GM19463 (cell line): Measurements from ENCODE around the gene SORCS2.

ENCODE experiments used
- ATAC-seq: cut with Tn5 transposase; IDR thresholded peaks from one replicate; pipeline ENCODE4 v1.9.1; 2021; ENCODE audit warnings: mild to moderate bottlenecking, moderate library complexity; ENCODE audit not compliant: unreplicated experiment

SORCS2 gene

GRCh38 chr4:7365462-7366179 lies 173.3 kb downstream of the SORCS2 start:
- ATAC-seq = no peak

- no peak for ATAC-seq
Measured at GRCh38 chr4:7366180-7366945, 174.0 kb downstream of the SORCS2 start.

- ATAC-seq = no peak
Measured at GRCh38 chr4:7366954-7367353, 174.6 kb downstream of the SORCS2 start.

- no peak for ATAC-seq
Measured at GRCh38 chr4:7367406-7367805, 175.1 kb downstream of the SORCS2 start.

- ATAC-seq = no peak
Measured at GRCh38 chr4:7367864-7368277, 175.5 kb downstream of the SORCS2 start.

GRCh38 chr4:7368296-7368695 lies 176.0 kb downstream of the SORCS2 start:
- ATAC-seq = no peak

- ATAC-seq = no peak
Measured at GRCh38 chr4:7369511-7369910, 177.2 kb downstream of the SORCS2 start.

- no peak for ATAC-seq
Measured at GRCh38 chr4:7370038-7370437, 177.7 kb downstream of the SORCS2 start.

GRCh38 chr4:7371210-7371941 lies 179.0 kb downstream of the SORCS2 start:
- no peak for ATAC-seq

- ATAC-seq = no peak
Measured at GRCh38 chr4:7372673-7373072, 180.3 kb downstream of the SORCS2 start.

- ATAC-seq = no peak
Measured at GRCh38 chr4:7374571-7374970, 182.2 kb downstream of the SORCS2 start.

GRCh38 chr4:7375427-7375826 lies 183.1 kb downstream of the SORCS2 start:
- no peak for ATAC-seq

GRCh38 chr4:7377223-7377865 lies 185.0 kb downstream of the SORCS2 start:
- no peak for ATAC-seq

- ATAC-seq = no peak
Measured at GRCh38 chr4:7379186-7379585, 186.8 kb downstream of the SORCS2 start.

GRCh38 chr4:7379719-7380118 lies 187.4 kb downstream of the SORCS2 start:
- no peak for ATAC-seq

- no peak for ATAC-seq
Measured at GRCh38 chr4:7381221-7381889, 189.0 kb downstream of the SORCS2 start.

GRCh38 chr4:7381890-7382633 lies 189.7 kb downstream of the SORCS2 start:
- no peak for ATAC-seq

- no peak for ATAC-seq
Measured at GRCh38 chr4:7382634-7383014, 190.3 kb downstream of the SORCS2 start.

- ATAC-seq = no peak
Measured at GRCh38 chr4:7383266-7383665, 190.9 kb downstream of the SORCS2 start.
